GM12864 (cell line): Measurements from ENCODE around the gene AGRP.

Experiments used
- DNase-seq: peaks from one replicate; pipeline ENCODE4 v3.0.0-alpha.2; 2011; ENCODE audit warnings: low read depth
- H3K4me3 ChIP-seq: 2 replicates; pipeline ENCODE4 v1.5.1; 2011; ENCODE audit warnings: mild to moderate bottlenecking, low read depth, low read length, control low read depth
- CTCF ChIP-seq: IDR thresholded peaks from 2 replicates; pipeline ENCODE4 v1.5.1; 2011; ENCODE audit warnings: low read depth, mild to moderate bottlenecking, moderate library complexity, low read length, control low read depth, inconsistent platforms; ENCODE audit errors: missing control alignments

The AGRP gene

DNA sequence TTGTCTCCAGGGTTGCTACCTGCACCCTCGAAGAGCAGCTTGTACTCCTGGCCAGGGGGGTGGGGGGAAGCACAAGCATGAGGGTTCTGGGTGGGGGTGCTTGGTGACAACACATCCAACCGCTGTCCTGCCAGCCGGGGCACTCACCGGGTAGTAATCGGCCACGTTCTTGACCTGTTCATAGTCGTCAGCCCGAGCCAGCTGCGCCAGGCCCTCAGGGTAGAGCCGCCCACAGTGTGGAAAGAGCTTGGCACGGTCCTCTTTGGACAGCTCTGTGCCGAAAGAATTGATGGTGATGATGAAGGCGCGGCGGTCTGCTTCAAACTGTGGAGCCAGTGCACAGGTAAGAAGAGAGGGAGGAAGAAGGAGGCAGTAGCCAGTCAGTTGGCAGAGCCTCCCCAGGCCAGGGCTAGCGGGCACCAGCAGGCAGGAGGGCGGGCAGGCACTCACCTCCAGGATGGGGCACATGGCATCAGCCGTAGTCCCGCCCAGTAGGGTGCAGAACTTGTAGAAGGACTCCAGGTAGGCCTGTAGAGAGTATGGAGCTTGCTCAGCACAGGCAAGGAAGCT is 44.4 kb downstream of the AGRP start:
- DNase-seq = no peak
- no peak overlapping the region for H3K4me3 ChIP-seq
- TF ChIP-seq CTCF = no peak

DNA sequence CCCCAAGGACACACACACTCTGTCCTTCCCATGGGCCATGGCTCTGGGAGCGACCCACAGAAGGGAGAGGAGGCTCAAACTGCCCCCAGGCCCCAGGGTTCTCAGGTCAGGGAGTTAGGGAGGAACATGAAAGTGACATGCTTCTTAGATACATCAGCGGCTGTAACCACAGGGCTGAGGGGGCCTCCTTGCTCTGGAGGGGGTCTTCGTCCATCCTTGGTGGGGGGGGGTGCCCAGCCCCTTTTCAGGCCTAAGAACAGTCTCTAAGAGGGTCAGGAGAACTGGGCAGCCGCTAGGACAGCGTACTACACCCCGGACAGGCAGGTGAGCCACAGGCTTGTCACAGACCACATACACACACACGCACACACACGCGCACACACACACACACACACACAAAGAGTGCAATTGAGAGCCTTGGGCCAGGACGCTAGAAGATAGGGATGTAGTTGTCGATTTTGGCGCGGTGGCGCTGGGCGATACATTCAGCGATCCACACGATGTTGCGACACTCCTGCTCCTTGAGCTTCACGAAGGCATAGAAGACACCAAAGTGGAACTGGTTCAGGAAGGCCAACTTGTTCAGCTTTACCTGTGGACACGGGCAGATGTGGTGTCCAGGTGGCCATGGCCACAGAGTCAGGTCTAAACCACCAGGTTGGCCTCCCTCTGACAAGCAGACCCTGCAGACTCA is 45.1 kb downstream of the AGRP start:
- no peak for DNase-seq
- TF ChIP-seq CTCF = no peak
- H3K4me3 ChIP-seq = no peak overlapping the region

- no peak overlapping the region for H3K4me3 ChIP-seq
- DNase-seq = no peak
- TF ChIP-seq CTCF = no peak
Measured at GRCh38 chr16:67437513-67437912, 45.8 kb downstream of the AGRP start.

DNA sequence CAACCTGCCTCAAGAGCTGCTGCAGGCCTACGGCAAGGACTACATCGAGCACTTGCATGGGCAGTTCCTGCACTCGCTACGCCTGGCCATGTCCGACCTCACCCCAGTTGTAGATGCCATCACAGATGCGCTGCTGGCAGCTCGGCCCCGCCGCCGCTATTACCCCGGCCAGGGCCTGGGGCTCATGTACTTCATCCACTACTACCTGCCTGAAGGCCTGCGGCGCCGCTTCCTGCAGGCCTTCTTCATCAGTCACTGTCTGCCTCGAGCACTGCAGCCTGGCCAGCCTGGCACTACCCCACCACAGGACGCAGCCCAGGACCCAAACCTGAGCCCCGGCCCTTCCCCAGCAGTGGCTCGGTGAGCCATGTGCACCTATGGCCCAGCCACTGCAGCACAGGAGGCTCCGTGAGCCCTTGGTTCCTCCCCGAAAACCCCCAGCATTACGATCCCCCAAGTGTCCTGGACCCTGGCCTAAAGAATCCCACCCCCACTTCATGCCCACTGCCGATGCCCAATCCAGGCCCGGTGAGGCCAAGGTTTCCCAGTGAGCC is 46.6 kb downstream of the AGRP start:
- no peak for DNase-seq
- TF ChIP-seq CTCF = no peak
- H3K4me3 ChIP-seq = no peak overlapping the region

DNA sequence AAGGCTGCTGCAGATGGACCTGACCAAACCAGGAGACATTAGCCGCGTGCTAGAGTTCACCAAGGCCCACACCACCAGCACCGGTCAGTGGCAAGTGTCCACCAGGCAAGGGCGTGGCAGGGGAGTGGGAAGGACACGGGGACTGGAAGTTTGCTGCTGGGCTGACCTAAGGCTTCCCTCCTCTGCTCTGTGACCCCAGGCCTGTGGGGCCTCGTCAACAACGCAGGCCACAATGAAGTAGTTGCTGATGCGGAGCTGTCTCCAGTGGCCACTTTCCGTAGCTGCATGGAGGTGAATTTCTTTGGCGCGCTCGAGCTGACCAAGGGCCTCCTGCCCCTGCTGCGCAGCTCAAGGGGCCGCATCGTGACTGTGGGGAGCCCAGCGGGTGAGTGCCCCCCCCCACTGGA is 47.6 kb downstream of the AGRP start:
- no peak for TF ChIP-seq CTCF
- DNase-seq = no peak
- H3K4me3 ChIP-seq = no peak overlapping the region

- no peak for TF ChIP-seq CTCF
- H3K4me3 ChIP-seq = no peak overlapping the region
Measured at GRCh38 chr16:67433131-67433719, 50.1 kb downstream of the AGRP start.

More at GRCh38 chr16:67433131-67433719, 50.1 kb downstream of the AGRP start:
- no peak for DNase-seq
